AG09309 (cell line): ENCODE measurements around the gene ADPRM.

Experiments used
- DNase-seq: peaks from one replicate; pipeline ENCODE4 v3.0.0-alpha.2; 2010; ENCODE audit warnings: low read depth
- H3K4me3 ChIP-seq: 2 replicates; pipeline ENCODE4 v1.5.1; 2011; ENCODE audit warnings: mild to moderate bottlenecking, low read depth, low read length, moderate library complexity; ENCODE audit not compliant: control insufficient read depth
- TF ChIP-seq, protein P1 (sequence below): IDR thresholded peaks from 2 replicates; pipeline ENCODE4 v1.5.1; 2011; ENCODE audit warnings: mild to moderate bottlenecking, low read depth, low read length, inconsistent platforms; ENCODE audit not compliant: insufficient read depth, control insufficient read depth; ENCODE audit errors: missing control alignments

Gene ADPRM

DNA sequence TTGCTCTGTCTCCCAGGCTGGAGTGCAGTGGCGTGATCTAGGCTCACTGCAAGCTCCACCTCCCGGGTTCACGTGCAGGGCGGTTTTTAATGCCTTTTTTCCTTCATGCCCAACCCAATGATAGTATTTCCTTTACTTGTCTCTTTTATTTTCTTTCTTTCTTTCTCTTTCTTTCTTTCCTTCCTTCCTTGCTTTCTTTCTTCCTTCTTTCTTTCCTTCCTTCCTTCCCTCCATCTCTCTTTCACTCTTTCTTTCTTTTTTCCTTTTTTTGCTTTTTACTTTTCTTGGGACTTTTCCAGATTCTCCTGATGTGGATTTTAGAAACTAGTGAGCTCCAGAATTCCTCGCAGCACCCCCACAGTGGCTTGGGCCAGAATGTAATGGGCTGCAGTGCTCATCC is 43.4 kb upstream of the ADPRM start:
- no peak overlapping the region for H3K4me3 ChIP-seq
- DNase-seq = no peak
- TF ChIP-seq, protein P1, sequence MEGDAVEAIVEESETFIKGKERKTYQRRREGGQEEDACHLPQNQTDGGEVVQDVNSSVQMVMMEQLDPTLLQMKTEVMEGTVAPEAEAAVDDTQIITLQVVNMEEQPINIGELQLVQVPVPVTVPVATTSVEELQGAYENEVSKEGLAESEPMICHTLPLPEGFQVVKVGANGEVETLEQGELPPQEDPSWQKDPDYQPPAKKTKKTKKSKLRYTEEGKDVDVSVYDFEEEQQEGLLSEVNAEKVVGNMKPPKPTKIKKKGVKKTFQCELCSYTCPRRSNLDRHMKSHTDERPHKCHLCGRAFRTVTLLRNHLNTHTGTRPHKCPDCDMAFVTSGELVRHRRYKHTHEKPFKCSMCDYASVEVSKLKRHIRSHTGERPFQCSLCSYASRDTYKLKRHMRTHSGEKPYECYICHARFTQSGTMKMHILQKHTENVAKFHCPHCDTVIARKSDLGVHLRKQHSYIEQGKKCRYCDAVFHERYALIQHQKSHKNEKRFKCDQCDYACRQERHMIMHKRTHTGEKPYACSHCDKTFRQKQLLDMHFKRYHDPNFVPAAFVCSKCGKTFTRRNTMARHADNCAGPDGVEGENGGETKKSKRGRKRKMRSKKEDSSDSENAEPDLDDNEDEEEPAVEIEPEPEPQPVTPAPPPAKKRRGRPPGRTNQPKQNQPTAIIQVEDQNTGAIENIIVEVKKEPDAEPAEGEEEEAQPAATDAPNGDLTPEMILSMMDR = no peak

DNA sequence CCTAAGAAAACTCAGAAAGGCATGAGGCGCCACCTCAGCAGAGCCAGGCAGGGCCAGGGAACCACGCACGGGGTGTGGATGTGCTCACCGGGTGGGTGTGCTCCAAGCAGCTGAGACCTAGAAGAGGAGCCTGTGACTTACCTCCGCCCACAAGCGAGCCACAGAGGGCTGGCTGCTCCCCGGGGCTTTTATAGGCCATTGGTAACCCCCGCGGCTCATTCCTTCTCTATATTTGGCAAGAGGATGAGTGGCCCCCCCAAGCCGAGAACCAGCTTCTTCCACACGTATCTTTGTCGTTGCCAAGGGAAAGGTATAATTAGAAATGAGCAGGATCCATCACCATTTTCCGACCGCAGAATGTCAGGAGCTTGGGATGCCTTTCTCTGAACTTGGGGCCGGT is 40.2 kb upstream of the ADPRM start, which contains the start of gene MYH3:
TSS of gene MYH3 (minus strand) at position 162 of the 400 bp plus-strand sequence. CDS start 2,245 bp downstream, outside the sequence.
- TF ChIP-seq, protein P1 = no peak
- H3K4me3 ChIP-seq = no peak within 1 kb of the TSS
- DNase-seq = peak; percentile 8

DNA sequence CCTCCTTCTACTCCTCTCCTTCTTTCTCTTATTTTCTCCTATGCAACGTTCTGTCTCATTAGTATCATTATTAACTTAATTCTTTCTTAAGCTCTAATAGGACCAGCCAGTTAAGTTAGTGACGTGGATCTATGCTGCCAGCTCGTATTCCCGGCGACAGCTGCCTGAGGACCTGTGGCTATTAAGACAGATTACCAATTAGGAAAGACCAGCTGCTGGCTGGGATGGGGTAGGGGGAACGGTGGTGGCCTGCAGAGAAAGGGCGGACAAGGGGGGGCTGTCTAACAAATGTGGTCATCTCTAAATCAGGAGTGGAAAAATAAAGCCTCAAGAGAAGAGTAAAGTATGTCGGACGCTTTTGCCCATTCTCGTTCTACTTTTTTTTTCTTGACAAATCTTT is 39.5 kb upstream of the ADPRM start:
- H3K4me3 ChIP-seq = no peak overlapping the region
- TF ChIP-seq, protein P1 = no peak
- no peak for DNase-seq

DNA sequence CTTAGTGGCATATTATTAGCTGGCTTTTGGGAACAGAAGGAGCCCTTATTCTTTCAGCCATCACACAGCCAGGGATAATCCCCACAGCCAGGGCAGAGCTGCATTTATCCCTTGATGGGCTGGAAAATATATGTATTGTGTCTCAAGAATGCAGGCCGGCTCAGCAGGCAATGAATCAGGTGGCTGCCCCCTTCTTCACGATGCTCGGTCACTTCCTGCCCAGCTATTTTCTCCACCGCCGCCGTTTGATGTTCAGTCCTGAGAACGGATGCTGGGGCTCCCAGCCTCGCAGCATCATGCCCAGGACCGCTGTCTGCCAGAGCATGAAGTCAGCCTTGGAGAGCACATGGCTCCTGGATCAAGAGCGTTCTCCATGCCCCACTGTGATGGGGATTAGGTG is 36.0 kb upstream of the ADPRM start:
- no peak overlapping the region for H3K4me3 ChIP-seq
- TF ChIP-seq, protein P1 = no peak
- no peak for DNase-seq

DNA sequence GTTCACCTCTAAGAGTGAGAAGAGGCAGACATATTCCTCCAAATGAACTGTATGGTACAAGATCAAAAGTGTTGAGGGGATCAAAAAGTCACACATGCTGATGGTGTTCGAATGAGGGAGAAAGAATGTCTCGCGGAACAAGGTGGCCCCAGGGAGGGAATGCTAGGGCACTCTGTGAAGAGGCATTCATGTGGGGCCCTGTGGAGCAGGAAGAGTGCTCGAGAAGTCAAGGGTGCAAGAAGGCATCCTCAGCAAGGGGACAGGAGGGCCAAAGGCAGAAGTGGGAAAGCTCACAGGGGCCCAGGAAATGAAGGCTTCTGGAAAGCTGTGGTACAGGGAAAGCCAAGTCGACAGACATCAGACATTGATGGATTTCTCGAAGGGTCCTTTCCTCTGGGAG is 34.2 kb upstream of the ADPRM start:
- TF ChIP-seq, protein P1 = no peak
- no peak overlapping the region for H3K4me3 ChIP-seq
- no peak for DNase-seq

DNA sequence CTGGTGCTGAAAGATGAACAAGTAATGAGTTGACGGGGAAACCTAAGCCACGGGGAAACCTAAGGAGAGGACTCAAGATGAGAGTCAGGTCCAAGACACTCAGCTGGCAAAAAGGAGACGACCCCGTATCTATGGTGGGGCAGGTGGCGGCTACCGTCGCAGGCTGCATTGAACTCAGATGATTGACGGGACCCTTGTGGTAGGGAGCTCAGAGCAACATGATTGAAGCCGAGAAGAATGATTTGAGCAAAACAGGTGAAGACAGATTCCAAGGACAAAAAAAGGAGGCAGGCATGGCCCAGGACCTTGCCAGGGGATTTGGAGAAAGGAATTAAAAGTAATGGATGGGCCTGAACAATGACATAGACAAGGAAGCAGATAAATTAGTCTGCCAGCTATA is 32.8 kb upstream of the ADPRM start:
- DNase-seq = no peak
- H3K4me3 ChIP-seq = no peak overlapping the region
- TF ChIP-seq, protein P1 = no peak

DNA sequence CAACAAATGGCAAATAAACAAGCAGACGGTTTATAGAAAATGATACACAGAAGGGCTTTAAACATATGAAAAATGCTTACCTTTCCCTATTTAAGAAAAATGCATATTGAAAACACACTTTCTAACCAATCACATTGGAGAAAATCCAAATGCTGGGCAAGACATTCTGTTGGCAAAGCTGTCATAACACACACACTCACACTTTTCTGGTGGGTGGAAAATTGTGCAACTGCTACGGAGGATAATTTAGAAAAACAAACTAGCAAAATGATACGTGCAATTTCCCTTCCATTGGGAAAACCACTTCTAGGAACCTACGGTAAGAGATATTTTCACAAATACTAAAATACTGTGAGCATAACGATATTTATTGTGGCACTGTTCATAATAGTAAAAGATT is 30.5 kb upstream of the ADPRM start:
- TF ChIP-seq, protein P1 = no peak
- no peak overlapping the region for H3K4me3 ChIP-seq

More for the DNA sequence above, 30.5 kb upstream of the ADPRM start:
- DNase-seq = no peak
